ENCODE measurements around the gene RASA2. TPM values are rescaled to one million over a fixed set of nuclear protein-coding genes. Genes with fewer than 3 reads are reported as not detected.
A peak's percentile ranks its signal among the peaks of the same experiment; 100 is the strongest.

RASA2 gene
- total and polyA plus RNA-seq, 9 of the 15 experiments (the other 6 are each of a cell fraction or from before 2014, with no cell fraction given), result 2.0 to 12.8 (median 9.5) TPM

DNA sequence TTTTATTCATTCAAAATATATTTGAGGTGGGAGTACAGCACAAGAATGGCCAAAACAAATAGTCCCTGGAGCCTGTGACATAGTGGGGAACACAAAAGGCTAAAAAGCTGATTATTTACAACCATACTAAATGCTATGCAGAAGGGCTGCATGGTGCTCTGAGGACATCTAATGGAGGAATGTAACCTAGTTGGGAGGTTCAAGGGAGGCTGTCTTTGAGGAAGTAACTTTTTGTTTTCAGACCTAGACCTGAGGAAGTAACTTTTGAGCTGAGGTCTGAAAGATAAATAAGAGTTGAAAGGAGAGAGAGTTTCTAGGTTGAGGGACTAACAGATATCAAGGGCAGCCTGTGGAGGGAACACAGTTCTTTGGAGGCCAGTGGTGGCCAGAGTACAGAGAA is 34.8 kb upstream of the RASA2 start (continued):
- no peak for TF ChIP-seq TOE1 (IDR thresholded peaks at IDR 0.05; ENCODE audit: borderline replicate concordance)
- TF ChIP-seq TOE1 (CRISPR knock-in tag; IDR thresholded peaks at IDR 0.05; ENCODE audit: borderline replicate concordance, low read depth), result no peak
- no peak for TF ChIP-seq BRD9 (IDR thresholded peaks at IDR 0.05; ENCODE audit: low read depth, partially characterized antibody)
- TF ChIP-seq, protein P1, sequence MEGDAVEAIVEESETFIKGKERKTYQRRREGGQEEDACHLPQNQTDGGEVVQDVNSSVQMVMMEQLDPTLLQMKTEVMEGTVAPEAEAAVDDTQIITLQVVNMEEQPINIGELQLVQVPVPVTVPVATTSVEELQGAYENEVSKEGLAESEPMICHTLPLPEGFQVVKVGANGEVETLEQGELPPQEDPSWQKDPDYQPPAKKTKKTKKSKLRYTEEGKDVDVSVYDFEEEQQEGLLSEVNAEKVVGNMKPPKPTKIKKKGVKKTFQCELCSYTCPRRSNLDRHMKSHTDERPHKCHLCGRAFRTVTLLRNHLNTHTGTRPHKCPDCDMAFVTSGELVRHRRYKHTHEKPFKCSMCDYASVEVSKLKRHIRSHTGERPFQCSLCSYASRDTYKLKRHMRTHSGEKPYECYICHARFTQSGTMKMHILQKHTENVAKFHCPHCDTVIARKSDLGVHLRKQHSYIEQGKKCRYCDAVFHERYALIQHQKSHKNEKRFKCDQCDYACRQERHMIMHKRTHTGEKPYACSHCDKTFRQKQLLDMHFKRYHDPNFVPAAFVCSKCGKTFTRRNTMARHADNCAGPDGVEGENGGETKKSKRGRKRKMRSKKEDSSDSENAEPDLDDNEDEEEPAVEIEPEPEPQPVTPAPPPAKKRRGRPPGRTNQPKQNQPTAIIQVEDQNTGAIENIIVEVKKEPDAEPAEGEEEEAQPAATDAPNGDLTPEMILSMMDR (IDR thresholded peaks at IDR 0.05 in 2 of 3, conservative IDR thresholded peaks at IDR 0.05 in 1 of 3; ENCODE audit: insufficient read depth in 2 of 3, low read depth in 1 of 3, low read length in 3 of 3), result peak; percentile 76 to 97 (median 87)
- no peak for TF ChIP-seq NCOA6 (IDR thresholded peaks at IDR 0.05)
- TF ChIP-seq TRIM24 (IDR thresholded peaks at IDR 0.05), result no peak
- TF ChIP-seq, protein P2, sequence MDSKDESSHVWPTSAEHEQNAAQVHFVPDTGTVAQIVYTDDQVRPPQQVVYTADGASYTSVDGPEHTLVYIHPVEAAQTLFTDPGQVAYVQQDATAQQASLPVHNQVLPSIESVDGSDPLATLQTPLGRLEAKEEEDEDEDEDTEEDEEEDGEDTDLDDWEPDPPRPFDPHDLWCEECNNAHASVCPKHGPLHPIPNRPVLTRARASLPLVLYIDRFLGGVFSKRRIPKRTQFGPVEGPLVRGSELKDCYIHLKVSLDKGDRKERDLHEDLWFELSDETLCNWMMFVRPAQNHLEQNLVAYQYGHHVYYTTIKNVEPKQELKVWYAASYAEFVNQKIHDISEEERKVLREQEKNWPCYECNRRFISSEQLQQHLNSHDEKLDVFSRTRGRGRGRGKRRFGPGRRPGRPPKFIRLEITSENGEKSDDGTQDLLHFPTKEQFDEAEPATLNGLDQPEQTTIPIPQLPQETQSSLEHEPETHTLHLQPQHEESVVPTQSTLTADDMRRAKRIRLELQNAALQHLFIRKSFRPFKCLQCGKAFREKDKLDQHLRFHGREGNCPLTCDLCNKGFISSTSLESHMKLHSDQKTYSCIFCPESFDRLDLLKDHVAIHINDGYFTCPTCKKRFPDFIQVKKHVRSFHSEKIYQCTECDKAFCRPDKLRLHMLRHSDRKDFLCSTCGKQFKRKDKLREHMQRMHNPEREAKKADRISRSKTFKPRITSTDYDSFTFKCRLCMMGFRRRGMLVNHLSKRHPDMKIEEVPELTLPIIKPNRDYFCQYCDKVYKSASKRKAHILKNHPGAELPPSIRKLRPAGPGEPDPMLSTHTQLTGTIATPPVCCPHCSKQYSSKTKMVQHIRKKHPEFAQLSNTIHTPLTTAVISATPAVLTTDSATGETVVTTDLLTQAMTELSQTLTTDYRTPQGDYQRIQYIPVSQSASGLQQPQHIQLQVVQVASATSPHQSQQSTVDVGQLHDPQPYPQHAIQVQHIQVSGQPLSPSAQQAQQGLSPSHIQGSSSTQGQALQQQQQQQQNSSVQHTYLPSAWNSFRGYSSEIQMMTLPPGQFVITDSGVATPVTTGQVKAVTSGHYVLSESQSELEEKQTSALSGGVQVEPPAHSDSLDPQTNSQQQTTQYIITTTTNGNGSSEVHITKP (IDR thresholded peaks at IDR 0.05; ENCODE audit: partially characterized antibody), result no peak
- TF ChIP-seq ZNF830 (CRISPR knock-in tag; IDR thresholded peaks at IDR 0.05), result no peak
- TF ChIP-seq EZH2 (IDR thresholded peaks at IDR 0.05; ENCODE audit: borderline replicate concordance, low read depth, low read length), result no peak
- TF ChIP-seq, protein P3, sequence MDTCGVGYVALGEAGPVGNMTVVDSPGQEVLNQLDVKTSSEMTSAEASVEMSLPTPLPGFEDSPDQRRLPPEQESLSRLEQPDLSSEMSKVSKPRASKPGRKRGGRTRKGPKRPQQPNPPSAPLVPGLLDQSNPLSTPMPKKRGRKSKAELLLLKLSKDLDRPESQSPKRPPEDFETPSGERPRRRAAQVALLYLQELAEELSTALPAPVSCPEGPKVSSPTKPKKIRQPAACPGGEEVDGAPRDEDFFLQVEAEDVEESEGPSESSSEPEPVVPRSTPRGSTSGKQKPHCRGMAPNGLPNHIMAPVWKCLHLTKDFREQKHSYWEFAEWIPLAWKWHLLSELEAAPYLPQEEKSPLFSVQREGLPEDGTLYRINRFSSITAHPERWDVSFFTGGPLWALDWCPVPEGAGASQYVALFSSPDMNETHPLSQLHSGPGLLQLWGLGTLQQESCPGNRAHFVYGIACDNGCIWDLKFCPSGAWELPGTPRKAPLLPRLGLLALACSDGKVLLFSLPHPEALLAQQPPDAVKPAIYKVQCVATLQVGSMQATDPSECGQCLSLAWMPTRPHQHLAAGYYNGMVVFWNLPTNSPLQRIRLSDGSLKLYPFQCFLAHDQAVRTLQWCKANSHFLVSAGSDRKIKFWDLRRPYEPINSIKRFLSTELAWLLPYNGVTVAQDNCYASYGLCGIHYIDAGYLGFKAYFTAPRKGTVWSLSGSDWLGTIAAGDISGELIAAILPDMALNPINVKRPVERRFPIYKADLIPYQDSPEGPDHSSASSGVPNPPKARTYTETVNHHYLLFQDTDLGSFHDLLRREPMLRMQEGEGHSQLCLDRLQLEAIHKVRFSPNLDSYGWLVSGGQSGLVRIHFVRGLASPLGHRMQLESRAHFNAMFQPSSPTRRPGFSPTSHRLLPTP (IDR thresholded peaks at IDR 0.05; ENCODE audit: borderline replicate concordance, extremely low read depth, insufficient read length), result no peak
- no peak for TF ChIP-seq KLF1 (tag; IDR thresholded peaks at IDR 0.05)
- TF ChIP-seq ZNF347 (CRISPR knock-in tag; IDR thresholded peaks at IDR 0.05; ENCODE audit: low read depth), result no peak
- TF ChIP-seq, protein P4, sequence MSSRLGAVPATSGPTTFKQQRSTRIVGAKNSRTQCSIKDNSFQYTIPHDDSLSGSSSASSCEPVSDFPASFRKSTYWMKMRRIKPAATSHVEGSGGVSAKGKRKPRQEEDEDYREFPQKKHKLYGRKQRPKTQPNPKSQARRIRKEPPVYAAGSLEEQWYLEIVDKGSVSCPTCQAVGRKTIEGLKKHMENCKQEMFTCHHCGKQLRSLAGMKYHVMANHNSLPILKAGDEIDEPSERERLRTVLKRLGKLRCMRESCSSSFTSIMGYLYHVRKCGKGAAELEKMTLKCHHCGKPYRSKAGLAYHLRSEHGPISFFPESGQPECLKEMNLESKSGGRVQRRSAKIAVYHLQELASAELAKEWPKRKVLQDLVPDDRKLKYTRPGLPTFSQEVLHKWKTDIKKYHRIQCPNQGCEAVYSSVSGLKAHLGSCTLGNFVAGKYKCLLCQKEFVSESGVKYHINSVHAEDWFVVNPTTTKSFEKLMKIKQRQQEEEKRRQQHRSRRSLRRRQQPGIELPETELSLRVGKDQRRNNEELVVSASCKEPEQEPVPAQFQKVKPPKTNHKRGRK (tag; IDR thresholded peaks at IDR 0.05), result no peak
- TF ChIP-seq POLR2G (IDR thresholded peaks at IDR 0.05; ENCODE audit: low read depth, low read length), result no peak
- TF ChIP-seq ZNF174 (CRISPR knock-in tag; IDR thresholded peaks at IDR 0.05), result no peak
- TF ChIP-seq, protein P5, sequence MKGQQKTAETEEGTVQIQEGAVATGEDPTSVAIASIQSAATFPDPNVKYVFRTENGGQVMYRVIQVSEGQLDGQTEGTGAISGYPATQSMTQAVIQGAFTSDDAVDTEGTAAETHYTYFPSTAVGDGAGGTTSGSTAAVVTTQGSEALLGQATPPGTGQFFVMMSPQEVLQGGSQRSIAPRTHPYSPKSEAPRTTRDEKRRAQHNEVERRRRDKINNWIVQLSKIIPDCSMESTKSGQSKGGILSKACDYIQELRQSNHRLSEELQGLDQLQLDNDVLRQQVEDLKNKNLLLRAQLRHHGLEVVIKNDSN (CRISPR knock-in tag; IDR thresholded peaks at IDR 0.05), result no peak

Data from K562 (cell line).